DMS 273 (cell line): ENCODE data around the gene ZGLP1.

Experiments
- DNase-seq: peaks from one replicate; lab custom pipeline; 2025; ENCODE audit not compliant: unreplicated experiment; lab: John Stamatoyannopoulos, UW

Gene ZGLP1

DNA sequence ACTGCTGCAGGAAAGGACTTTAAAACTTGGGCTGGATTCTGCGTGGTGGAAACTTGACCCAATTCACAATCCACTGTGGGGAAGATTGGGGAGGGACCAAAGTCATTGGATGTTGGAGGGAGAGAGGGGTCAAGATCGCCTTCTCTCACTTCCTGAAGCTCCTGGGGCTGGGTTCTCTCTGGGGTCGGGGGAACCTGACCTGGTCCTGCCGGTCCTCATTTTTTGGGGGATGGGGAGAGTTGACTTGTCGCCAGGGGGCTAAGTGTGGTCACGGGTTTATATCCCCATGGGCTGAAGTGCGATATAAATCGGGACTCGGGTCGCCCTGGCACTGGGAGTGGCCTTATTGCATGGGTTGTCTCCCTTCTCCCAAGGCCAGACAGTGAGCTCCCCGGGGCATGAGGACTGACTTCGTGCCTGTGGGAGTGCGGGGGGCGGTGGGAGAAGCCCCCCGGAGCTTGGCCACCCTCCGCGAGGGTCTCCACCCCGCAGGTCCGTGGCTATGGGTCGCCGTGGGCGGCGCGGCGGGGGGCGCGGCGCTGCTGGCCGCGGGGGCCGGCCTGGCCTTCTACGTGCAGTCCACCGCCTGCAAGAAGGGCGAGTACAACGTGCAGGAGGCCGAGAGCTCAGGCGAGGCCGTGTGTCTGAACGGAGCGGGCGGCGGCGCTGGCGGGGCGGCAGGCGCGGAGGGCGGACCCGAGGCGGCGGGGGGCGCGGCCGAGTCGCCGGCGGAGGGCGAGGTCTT lies 13.6 kb downstream of the ZGLP1 start:
- no peak for DNase-seq

DNA sequence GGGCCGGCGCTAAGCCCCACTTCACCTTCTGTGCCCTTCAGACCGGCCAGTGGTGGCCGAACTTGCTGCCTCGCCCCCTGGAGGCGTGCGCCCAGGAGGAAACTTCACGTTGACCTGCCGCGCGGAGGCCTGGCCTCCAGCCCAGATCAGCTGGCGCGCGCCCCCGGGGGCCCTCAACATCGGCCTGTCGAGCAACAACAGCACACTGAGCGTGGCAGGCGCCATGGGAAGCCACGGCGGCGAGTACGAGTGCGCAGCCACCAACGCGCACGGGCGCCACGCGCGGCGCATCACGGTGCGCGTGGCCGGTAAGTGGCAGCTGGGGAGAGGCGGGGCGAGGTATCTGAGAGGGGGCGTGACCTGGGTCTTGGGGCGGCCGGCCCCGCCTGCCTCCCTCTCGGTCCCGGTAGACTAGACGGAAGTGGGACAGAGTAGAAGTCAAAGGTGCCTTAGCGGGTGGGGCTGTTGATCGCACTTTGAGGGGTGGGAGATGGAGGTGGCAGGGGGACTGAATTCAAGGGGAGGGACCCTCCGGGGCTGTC lies 14.2 kb downstream of the ZGLP1 start:
- DNase-seq: no peak

- no peak for DNase-seq
These were observed 15.3 kb downstream of the ZGLP1 start for GRCh38 chr19:10294368-10294697.

- DNase-seq: no peak
These were observed 15.8 kb downstream of the ZGLP1 start for GRCh38 chr19:10293637-10294367.

DNA sequence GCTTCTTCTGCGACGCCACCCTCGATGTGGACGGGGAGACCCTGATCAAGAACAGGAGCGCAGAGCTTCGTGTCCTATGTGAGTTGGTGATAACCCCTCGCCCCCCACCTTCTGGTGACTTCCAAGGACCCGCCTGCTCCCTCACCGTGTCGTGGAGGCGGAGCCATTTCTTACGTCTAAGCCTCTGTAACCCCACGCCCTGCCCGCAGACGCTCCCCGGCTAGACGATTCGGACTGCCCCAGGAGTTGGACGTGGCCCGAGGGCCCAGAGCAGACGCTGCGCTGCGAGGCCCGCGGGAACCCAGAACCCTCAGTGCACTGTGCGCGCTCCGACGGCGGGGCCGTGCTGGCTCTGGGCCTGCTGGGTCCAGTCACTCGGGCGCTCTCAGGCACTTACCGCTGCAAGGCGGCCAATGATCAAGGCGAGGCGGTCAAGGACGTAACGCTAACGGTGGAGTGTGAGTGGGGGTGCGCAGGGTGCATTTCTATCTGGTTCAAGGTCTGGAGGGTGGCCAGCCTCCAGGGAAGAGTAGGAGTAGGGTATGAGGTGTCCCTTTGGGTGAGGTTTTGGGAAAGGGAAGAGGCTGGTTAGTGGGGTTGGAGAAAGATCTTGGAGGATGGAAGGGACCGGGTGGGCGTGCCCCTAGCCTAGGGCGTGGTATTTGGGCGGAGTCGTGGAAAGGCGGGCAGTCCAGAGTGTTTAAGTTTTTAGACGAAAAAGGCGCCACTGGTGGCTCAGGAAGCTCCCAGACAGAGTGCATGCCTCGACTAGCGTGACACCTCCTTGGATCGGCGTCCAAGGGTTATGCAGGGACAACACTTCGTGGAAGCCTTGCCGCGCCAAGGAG lies 16.6 kb downstream of the ZGLP1 start:
- no peak for DNase-seq

DNA sequence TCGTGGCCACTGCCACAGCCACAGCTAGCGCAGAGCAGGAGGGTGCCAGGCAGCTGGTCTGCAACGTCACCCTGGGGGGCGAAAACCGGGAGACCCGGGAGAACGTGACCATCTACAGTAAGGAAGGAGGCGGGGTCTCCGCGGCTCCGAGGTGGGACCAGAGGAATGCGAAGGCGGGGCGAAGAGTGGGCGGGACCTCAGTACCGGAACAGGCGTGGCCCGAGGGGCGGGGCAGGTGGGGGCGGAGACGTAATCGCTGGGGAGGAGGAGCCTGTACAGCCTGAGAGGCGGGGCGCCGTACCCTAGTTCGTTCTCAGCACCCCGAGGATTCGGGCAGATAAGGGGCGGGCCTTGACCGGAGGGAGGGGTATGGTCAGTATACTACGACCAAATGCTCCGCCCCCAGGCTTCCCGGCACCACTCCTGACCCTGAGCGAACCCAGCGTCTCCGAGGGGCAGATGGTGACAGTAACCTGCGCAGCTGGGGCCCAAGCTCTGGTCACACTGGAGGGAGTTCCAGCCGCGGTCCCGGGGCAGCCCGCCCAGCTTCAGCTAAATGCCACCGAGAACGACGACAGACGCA lies 17.3 kb downstream of the ZGLP1 start:
- no peak for DNase-seq

GRCh38 chr19:10291554-10292205 lies 17.9 kb downstream of the ZGLP1 start:
- DNase-seq: no peak

DNA sequence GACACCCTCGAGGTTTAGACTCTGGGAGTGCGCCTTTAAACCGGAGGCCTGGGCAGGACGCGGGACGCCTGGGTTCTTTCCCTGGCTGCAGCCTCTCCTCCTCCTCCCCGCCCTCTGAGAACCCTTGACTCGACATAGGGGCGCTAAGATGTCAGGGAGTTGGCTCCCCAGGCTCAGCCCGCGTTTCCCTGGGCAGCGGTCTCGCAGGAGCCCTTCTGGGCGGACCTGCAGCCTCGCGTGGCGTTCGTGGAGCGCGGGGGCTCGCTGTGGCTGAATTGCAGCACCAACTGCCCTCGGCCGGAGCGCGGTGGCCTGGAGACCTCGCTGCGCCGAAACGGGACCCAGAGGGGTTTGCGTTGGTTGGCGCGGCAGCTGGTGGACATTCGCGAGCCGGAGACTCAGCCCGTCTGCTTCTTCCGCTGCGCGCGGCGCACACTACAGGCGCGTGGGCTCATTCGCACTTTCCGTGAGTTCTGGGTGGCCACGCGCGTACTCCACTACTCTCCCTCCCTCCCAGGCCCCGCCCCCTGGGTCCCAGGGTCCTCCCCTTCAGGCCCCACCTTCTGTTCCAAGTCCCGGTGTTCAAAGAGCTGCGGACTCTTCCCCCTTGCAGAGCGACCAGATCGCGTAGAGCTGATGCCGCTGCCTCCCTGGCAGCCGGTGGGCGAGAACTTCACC lies 18.6 kb downstream of the ZGLP1 start:
- peak; percentile 77 for DNase-seq

- DNase-seq: peak; percentile 82
These were observed 19.2 kb downstream of the ZGLP1 start for GRCh38 chr19:10290357-10290875.

DNA sequence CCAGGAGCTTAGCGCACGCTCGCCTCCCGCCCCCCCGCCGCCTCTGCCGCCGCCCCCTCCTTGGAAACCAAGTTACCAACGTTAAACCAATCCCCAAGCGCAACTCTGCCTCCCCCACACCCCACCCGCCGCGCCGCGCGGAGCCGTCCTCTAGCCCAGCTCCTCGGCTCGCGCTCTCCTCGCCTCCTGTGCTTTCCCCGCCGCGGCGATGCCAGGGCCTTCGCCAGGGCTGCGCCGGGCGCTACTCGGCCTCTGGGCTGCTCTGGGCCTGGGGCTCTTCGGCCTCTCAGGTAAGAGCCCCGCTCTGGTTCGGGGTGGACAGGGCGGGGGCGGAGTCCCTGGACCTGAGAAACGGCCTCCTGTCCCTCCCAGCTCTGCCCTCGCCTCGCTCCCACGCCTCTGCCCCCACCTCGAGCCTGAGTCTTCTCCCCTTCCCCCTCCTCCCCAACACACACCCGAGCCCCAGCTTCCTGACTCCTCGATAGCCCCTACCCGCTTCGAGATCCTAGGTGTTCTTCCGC lies 19.7 kb downstream of the ZGLP1 start, which contains the start of gene ICAM5:
TSS of gene ICAM5 (plus strand) at position 117 of the 521 bp plus-strand sequence. CDS start at position 209, 92 bp downstream.
- DNase-seq: peak; percentile 93

DNA sequence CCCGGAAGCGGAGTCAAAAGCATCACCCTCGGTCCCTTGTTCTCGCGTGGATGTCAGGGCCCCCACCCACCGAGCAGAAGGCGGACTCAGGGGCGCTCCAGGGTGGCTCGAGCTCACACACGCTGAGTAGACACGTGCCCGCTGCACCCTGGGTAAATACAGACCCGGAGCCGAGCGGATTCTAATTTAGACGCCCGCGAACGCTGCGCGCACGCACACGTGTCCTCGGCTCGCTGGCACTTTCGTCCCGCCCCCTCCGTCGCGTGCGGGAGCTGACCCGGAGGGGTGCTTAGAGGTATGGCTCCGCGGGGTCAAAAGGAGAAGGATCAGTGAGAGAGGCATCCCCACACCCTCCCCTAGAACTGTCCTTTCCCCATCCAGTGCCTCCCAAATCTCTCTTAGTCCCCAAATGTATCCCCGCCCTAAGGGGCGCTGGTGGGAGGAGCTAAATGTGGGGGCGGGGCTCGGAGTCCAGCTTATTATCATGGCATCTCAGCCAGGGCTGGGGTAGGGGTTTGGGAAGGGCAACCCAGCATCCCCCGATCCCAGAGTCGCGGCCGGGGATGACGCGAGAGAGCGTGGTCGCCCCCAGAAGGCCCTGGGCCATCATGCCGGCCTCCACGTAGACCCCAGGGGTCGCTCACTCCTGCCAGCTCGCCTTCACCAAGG lies 20.3 kb downstream of the ZGLP1 start:
- DNase-seq: peak; percentile 96

DNA sequence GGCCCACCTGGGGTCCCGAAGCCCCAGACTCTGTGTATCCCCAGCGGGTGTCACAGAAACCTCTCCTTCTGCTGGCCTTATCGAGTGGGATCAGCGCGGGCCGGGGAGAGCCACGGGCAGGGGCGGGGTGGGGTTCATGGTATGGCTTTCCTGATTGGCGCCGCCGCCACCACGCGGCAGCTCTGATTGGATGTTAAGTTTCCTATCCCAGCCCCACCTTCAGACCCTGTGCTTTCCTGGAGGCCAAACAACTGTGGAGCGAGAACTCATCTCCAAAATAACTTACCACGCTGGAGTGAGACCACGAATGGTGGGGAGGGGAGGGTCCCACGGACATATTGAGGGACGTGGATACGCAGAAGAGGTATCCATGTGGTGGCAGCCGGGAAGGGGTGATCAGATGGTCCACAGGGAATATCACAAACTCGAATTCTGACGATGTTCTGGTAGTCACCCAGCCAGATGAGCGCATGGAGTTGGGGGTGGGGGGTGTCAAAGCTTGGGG lies 20.9 kb downstream of the ZGLP1 start:
- peak; percentile 62 for DNase-seq

DNA sequence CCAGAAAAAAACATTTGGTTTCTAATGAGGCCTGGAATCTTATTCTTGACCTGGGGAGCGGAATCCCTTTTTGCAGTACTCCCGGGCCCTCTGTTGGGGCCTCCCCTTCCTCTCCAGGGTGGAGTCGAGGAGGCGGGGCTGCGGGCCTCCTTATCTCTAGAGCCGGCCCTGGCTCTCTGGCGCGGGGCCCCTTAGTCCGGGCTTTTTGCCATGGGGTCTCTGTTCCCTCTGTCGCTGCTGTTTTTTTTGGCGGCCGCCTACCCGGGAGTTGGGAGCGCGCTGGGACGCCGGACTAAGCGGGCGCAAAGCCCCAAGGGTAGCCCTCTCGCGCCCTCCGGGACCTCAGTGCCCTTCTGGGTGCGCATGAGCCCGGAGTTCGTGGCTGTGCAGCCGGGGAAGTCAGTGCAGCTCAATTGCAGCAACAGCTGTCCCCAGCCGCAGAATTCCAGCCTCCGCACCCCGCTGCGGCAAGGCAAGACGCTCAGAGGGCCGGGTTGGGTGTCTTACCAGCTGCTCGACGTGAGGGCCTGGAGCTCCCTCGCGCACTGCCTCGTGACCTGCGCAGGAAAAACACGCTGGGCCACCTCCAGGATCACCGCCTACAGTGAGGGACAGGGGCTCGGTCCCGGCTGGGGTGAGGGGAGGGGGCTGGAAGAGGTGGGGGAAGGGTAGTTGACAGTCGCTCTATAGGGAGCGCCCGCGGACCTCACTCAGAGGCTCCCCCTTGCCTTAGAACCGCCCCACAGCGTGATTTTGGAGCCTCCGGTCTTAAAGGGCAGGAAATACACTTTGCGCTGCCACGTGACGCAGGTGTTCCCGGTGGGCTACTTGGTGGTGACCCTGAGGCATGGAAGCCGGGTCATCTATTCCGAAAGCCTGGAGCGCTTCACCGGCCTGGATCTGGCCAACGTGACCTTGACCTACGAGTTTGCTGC lies 22.5 kb downstream of the ZGLP1 start, which contains the start of gene ICAM4:
TSS of gene ICAM4 (plus strand) at position 153 of the 935 bp plus-strand sequence. CDS start at position 211, 58 bp downstream.
- DNase-seq: peak; percentile 92

GRCh38 chr19:10285393-10285792 lies 24.2 kb downstream of the ZGLP1 start:
- DNase-seq: no peak

- no peak for DNase-seq
These were observed 24.7 kb downstream of the ZGLP1 start for GRCh38 chr19:10284960-10285278.

- no peak for DNase-seq
These were observed 25.3 kb downstream of the ZGLP1 start for GRCh38 chr19:10284065-10284959.
